GM19395 (cell line): ENCODE measurements around the gene SIN3B.
"Not testable (repeated sequence)": the region's sequence is repeated elsewhere in the genome, so short reads cannot be mapped to it uniquely, and the experiment has no call there.

Experiments used
- ATAC-seq: cut with Tn5 transposase; IDR thresholded peaks from one replicate; pipeline ENCODE4 v1.9.1; 2021; ENCODE audit warnings: mild to moderate bottlenecking, moderate library complexity; ENCODE audit not compliant: unreplicated experiment

The SIN3B gene

GRCh38 chr19:16829010-16829821 is at the start of gene SIN3B:
SIN3B (plus strand) TSS chr19:16829398; CDS start chr19:16829421, 23 bp downstream.
- ATAC-seq: no peak

- no peak for ATAC-seq
These were observed 49.5 kb upstream of the SIN3B start for GRCh38 chr19:16779539-16780163.

GRCh38 chr19:16782719-16783118 is 46.5 kb upstream of the SIN3B start:
- ATAC-seq: no peak

- ATAC-seq: no peak
These were observed 40.7 kb upstream of the SIN3B start for GRCh38 chr19:16788479-16788878.

GRCh38 chr19:16789238-16789637 is 40.0 kb upstream of the SIN3B start:
- no peak for ATAC-seq

GRCh38 chr19:16790051-16790450 is 39.1 kb upstream of the SIN3B start:
- ATAC-seq: no peak

GRCh38 chr19:16791942-16792341 is 37.3 kb upstream of the SIN3B start:
- no peak for ATAC-seq

GRCh38 chr19:16794456-16795441 is 34.4 kb upstream of the SIN3B start:
- no peak for ATAC-seq

- no peak for ATAC-seq
These were observed 33.5 kb upstream of the SIN3B start for GRCh38 chr19:16795731-16796130.

GRCh38 chr19:16797876-16798275 is 31.3 kb upstream of the SIN3B start:
- ATAC-seq: no peak

- not testable (repeated sequence) for ATAC-seq
These were observed 30.9 kb upstream of the SIN3B start for GRCh38 chr19:16798326-16798725.

- ATAC-seq: no peak
These were observed 29.5 kb upstream of the SIN3B start for GRCh38 chr19:16799740-16800139.

- ATAC-seq: no peak
These were observed 27.6 kb upstream of the SIN3B start for GRCh38 chr19:16801600-16802013.

- ATAC-seq: no peak
These were observed 25.0 kb upstream of the SIN3B start for GRCh38 chr19:16804176-16804575.

GRCh38 chr19:16807549-16808284 is 21.5 kb upstream of the SIN3B start:
- no peak for ATAC-seq

GRCh38 chr19:16814526-16815100 is 14.6 kb upstream of the SIN3B start:
- no peak for ATAC-seq

GRCh38 chr19:16820056-16820455 is 9.1 kb upstream of the SIN3B start:
- ATAC-seq: no peak

GRCh38 chr19:16821081-16821480 is 8.1 kb upstream of the SIN3B start:
- ATAC-seq: no peak

GRCh38 chr19:16822648-16823047 is 6.5 kb upstream of the SIN3B start:
- no peak for ATAC-seq

- no peak for ATAC-seq
These were observed 4.4 kb upstream of the SIN3B start for GRCh38 chr19:16824658-16825311.
